ENCODE data around the gene KCND2.

DNA sequence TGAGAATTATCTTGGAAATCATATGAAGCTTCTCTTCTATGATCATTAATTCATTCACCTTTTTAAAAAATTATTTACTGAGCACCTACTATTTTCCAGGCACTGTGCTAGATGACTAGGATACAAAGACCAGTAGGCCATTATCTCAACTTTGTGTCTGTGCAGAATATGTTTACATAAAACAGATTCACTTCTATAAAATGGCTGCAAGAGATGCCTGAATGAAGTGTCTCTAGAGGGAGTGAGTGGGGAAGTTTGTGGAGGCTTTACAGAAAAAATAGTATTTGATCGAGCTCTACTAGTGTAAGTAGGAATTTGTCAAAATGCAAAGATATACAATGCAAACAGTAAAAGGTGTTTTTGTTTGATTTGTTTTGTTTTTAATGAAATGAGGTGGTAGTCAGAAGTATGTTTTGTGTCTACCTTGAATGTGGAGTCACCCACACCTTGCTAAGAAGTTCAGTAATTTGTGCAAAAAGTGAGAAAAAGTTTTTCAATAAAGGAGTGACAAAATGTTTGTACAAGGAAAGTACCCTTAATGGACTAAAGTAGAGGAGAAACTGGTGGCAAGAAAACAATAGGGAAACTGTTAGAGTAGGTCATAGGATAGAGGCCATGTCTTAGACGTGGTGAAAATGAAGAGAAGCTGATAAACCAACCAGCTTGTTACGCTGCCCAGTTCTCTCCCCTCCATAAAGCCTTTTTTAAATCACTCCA lies 125.5 kb downstream of the KCND2 start:
- TF ChIP-seq POLR2AphosphoS5 (IDR thresholded peaks at IDR 0.05) (no peak), POLR2A (IDR thresholded peaks at IDR 0.05; ENCODE audit: low read depth) (no peak)

Data from esophagus muscularis mucosa (tissue), 2 donors.